GM18870 (cell line): ENCODE data around the gene GPR84.
"Not testable (repeated sequence)": the region's sequence is repeated elsewhere in the genome, so short reads cannot be mapped to it uniquely, and the experiment has no call there.

Source experiments
- ATAC-seq: cut with Tn5 transposase; IDR thresholded peaks from one replicate; pipeline ENCODE4 v1.9.1; 2021; ENCODE audit warnings: moderate library complexity; ENCODE audit not compliant: unreplicated experiment

Gene GPR84

DNA sequence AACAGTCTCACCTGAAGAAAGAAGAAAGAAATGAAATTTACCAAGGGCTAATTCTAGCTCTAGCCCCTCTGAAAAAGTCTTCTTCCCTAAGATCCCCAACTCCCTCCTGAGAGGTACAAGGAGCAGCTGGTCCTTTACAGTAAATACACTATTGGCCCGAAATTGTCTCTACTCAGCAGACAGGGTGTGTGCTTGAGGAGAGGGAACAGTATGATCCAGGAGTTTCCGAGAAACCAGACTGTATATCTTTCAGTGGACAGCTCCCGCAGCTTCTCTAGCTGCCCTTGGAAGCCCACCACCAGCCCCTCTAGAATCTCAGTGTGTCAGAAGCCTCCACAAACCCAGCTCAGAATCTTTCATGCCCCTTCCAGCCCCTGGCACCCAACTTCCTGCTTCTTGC is 8.1 kb downstream of the GPR84 start:
- ATAC-seq = no peak

- ATAC-seq = no peak
These were observed 9.0 kb downstream of the GPR84 start for GRCh38 chr12:54355104-54355815.

DNA sequence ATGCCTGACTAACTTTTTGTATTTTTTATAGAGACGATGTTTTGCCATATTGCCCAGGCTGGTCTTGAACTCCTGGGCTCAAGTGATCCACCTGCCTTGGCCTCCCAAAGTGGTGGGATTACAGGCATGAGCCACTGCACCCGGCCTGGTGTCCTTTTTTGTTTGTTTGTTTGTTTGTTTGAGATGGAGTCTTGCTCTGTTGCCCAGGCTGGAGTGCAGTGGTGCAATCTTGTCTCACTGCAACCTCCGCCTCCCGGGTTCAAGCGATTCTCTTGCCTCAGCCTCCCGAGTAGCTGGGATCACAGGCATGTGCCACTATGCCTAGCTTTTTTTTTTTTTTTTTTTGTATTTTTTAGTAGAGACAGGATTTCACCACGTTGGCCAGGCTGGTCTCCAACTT is 10.0 kb downstream of the GPR84 start:
- not testable (repeated sequence) for ATAC-seq

- no peak for ATAC-seq
These were observed 11.1 kb downstream of the GPR84 start for GRCh38 chr12:54352891-54353874.

- no peak for ATAC-seq
These were observed 12.2 kb downstream of the GPR84 start for GRCh38 chr12:54352022-54352531.

GRCh38 chr12:54351341-54351740 is 12.9 kb downstream of the GPR84 start:
- no peak for ATAC-seq

GRCh38 chr12:54350743-54351142 is 13.5 kb downstream of the GPR84 start:
- no peak for ATAC-seq

GRCh38 chr12:54349679-54350078 is 14.6 kb downstream of the GPR84 start:
- no peak for ATAC-seq

- no peak for ATAC-seq
These were observed 15.2 kb downstream of the GPR84 start for GRCh38 chr12:54349036-54349435.

DNA sequence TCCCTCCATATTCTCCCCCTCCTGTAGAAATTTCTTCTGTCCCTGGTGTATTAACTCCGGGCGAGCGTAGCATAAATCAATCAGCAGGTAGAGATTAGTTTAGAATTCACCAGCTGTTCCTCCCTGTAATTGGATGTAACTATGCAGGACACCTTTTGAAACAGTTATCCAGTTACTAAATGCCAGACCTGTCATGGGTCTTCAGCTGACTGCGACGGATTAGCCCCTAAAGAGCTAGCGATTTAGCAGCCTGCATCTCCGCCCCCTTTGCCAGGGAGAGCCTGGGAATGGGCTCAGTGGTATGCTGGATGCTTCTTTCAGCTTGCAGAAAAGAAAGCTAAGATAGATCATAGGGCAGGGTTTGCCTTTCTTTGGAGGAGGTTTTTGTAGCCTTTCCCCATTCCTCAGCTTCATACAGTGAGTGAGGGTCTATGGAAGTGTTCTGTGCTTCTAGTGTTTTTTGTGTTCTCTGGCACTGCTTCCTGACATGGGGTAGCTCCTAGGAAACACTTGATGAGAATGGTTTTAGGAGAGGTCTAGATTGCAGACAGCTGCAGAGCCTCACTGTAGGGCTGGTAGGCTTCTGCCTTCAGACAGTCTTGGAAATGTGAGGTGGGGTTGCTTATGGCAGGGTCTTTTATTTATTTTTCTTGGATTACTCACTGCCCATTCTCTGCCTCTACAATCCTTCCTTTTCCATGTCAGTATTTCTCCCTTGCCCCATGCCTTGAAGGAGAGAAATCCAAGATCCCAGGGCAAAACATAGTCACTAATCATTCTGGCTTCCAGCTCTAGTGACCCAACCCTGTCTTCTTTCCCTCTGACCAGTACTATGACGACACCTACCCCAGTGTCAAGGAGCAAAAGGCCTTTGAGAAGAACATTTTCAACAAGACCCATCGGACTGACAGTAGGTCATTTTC is 22.6 kb downstream of the GPR84 start:
- ATAC-seq = no peak

DNA sequence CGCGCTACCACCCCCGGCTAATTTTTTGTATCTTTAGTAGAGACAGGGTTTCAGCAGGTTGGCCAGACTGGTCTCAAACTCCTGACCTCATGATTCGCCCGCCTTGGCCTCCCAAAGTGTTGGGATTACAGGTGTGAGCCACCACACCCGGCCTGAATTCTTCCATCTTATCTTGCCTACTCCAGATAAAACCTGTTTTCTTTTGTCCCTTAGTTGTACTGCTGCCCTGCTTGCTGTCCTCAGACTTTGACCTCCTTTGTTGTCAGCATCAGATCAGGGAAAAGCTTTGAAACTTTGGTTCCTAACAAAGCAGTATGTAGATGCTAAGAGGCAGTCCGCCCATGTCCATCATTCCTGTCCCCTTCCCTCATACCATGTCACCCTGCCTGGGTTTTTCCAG is 23.4 kb downstream of the GPR84 start:
- no peak for ATAC-seq

- ATAC-seq = no peak
These were observed 25.5 kb downstream of the GPR84 start for GRCh38 chr12:54338698-54339296.

DNA sequence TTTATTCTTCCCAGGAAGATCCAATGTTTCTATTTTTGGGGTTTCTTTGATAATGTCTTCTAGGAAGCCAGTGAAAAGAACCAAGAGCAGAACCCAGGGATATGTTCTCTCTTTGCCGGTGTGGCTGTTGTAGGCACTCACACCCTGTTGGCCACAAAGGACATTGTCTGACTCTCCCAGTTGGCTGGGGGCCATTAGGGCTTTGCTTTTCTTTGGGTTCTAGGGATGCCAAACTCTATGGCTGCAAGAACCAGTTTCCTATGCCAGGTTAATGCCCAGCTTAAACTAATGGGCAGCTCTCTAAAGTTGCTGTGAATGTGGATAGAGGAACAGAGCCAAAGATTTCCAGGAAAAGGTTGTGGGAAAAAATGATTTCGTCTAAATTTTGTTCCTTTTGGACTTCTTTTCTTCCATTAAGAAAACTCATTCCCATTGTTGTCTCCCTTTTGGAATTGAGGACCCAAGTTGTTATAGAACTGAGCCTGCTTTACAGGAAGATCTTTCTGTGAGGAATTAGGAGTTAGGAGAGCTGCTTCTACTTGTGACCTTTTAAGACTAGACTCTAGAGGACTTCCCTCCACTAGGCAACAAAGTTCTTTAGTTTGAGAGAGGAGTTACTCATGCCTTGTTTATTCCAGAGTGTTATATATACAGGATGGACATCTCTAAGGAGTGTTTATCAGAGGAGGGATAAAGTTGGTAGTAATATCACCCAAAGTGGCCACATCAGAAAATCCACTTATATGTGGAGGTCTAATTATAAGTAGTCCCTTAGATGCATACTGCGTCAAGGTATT is 26.2 kb downstream of the GPR84 start:
- no peak for ATAC-seq

GRCh38 chr12:54337280-54337842 is 26.9 kb downstream of the GPR84 start:
- no peak for ATAC-seq

- ATAC-seq = no peak
These were observed 30.8 kb downstream of the GPR84 start for GRCh38 chr12:54333420-54334034.

- no peak for ATAC-seq
These were observed 32.8 kb downstream of the GPR84 start for GRCh38 chr12:54331461-54331860.

DNA sequence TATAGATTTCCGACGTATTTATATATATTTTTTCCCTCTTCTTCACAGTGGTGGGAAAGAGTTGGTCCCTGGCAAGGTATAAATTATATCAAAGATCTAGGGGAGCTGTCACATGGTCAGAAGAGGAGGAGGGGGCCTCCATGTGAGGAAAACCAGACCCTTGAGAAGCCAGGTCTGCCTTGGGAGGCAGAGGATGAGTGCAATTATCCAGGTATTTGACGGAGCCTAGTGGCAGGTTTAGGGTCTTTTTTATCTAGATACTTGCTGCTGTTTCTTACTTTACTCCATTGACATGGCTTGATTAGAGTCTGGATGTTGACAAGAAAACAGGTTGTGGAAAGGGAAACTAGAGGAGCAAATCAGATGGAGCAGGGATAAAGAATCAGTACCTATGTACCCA is 33.8 kb downstream of the GPR84 start:
- no peak for ATAC-seq

DNA sequence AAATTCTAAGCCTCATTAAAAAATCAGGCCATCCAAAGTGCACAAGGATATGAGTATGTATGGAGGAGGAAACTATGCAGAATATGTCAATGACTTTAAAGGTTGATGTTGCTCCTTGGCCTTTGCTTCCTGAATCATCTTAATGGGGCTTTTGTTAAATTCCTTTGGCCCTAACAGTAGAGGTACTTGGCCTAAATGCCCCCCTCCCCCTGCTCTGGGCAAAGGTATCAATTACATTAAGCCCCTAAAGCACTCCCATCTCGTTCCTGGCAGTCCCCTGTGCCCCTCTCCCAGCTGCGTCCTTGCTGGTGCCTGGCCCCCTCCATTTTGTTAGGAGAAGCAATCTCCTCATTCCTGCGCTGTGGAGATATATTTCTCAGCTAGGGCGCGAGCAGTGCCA is 34.5 kb downstream of the GPR84 start:
- ATAC-seq = no peak
